Cardiac fibroblast (primary cell): ENCODE data around the gene STK4.

ENCODE experiments used
- DNase-seq, 2 donors: peaks; one replicate each; pipeline versions ENCODE4 v3.0.0 to v3.0.0-alpha.2; 2010; ENCODE audit warnings: low read depth in 2 of 2
- H3K4me3 ChIP-seq, 2 donors: replicated peaks in 1 of 2; 1 replicate in 1 of 2; 2 replicates in 1 of 2; pipeline ENCODE4 v1.5.1; 2011; ENCODE audit warnings: low read depth in 2 of 2, low read length in 2 of 2, mild to moderate bottlenecking in 2 of 2, moderate library complexity in 1 of 2
- TF ChIP-seq, protein P1 (sequence below): IDR thresholded peaks from one replicate; pipeline ENCODE4 v1.5.1; 2011; ENCODE audit warnings: low read depth, mild to moderate bottlenecking, low read length, inconsistent platforms

The STK4 gene

DNA sequence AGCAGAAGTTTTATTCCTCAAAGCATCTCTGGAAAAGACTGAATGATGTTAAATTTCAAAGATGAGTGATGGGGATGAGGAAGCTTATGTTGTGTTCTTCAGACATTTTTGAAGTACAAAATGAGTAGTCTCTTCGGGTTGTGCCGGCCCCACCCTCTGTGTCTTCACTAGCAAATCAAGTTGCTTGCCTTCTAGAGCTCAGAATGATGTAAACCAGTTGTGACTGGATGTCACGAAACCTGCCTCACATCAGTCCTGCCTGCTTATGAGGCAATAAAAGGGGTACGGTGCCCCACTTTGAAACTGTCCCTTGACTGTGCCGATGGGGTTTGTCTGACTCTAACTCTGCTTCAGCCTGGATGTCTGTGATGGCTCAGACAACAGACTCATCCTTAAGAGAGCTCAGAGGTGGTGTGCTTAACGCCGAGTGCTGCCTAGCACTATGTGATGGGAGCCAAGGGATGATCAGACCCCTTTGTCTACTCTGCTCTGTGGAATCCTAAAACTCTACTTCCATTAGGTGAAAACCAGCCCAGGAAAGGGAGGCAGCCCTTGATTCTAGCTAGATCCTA, 25.1 kb upstream of the STK4 start:
- H3K4me3 ChIP-seq, result no peak overlapping the region
- DNase-seq, result no peak
- TF ChIP-seq, protein P1, sequence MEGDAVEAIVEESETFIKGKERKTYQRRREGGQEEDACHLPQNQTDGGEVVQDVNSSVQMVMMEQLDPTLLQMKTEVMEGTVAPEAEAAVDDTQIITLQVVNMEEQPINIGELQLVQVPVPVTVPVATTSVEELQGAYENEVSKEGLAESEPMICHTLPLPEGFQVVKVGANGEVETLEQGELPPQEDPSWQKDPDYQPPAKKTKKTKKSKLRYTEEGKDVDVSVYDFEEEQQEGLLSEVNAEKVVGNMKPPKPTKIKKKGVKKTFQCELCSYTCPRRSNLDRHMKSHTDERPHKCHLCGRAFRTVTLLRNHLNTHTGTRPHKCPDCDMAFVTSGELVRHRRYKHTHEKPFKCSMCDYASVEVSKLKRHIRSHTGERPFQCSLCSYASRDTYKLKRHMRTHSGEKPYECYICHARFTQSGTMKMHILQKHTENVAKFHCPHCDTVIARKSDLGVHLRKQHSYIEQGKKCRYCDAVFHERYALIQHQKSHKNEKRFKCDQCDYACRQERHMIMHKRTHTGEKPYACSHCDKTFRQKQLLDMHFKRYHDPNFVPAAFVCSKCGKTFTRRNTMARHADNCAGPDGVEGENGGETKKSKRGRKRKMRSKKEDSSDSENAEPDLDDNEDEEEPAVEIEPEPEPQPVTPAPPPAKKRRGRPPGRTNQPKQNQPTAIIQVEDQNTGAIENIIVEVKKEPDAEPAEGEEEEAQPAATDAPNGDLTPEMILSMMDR, result no peak

DNA sequence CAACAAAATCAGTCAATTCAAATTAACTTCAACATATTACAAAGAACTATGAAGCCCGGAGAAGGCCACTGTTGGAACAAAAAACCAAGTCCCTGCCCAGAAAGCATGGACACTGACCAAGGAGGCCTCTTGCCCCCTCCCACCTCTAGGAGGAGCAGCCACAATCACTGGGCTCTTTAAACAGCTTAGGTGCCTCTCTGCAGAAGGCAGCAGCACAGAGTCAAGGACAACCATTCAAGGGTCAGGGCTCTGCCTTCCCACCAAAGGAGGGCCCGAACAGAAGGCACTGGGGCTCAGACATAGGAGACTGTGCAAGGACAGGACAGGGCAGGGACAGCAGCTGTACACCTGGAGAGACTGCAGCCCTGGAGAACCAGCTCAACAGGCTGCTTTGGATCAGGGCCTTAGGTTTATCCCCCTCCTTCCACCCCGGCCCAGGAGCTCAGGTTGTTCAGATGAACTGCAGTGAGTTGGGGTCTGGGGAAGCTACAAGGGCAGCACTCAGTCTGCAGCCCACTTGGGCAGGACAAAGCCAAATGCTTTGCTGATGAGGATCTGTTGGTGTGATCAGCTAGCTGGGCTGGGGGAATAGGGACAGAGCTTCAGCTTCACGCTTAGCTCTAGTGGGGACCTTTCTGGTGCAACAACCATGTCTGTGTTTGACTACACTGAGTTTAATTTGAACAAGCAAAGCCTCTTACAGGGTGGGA, 23.9 kb upstream of the STK4 start:
- no peak overlapping the region for H3K4me3 ChIP-seq
- no peak for DNase-seq
- TF ChIP-seq, protein P1, result no peak

DNA sequence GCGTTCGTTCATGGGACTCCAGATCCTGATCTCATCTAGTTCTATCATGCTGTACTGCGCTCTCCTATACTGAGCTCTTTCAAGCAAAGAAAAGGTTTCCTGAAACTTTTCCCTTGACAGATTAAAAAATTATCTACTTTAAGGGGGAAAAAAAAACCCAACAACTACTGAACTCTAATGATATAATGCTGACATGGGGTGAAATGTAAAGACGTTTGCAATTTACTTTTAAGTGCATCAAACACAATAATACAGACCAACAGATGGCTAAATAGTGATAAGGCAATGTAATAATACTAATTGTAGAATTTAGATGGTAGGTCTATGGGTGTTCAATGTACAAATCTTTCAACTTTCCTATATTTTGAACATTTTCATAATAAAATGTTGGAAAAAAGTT, 22.5 kb upstream of the STK4 start:
- no peak for DNase-seq
- TF ChIP-seq, protein P1, result no peak
- H3K4me3 ChIP-seq, result no peak overlapping the region

DNA sequence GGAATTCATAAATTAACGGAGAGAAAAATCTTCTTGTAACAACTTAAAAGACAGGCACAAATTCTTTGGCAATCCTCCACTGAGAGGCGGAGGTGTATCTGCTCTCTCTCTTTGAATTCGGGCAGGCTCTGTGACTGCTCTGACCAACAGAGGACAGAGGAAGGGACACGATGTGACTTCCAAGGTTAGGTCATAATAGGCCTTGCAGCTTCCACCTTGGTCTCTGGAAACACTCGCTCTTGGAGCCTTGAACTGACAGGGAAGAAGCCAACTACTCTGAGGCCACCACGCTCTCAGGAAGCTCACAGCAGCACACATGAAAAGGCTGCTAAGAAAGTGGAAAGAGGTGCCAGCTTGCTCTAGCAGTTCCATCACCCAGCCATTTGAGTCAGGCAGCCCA, 21.1 kb upstream of the STK4 start:
- DNase-seq, result no peak
- H3K4me3 ChIP-seq, result no peak overlapping the region
- TF ChIP-seq, protein P1, result no peak

DNA sequence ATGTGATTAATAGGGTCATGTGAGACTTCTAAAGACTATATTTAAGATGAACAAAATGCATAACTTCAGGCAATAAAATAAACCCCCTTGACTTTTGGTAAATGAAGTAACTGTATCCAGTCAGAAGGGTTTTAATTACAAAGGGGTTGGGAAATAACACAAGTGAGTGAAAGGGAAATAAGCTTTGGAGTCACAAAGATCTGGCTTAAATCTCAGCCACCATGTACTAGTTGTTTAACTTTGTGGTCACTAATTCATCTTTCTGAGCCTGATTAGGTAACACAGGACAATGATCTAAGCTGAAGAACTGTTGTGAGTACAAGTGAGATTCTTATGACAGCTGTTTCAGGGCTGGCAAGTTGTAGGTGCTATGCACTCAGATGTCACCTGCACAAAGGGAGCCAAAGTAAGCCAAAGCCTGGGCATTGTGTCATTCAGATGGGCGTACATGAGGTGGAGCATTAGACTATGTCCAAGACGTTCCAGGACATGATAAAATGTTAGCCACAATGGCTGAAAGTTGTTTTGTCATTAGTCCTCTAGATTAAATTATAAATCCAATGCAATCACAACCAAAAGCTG, 19.9 kb upstream of the STK4 start:
- no peak for DNase-seq
- TF ChIP-seq, protein P1, result no peak
- no peak overlapping the region for H3K4me3 ChIP-seq

DNA sequence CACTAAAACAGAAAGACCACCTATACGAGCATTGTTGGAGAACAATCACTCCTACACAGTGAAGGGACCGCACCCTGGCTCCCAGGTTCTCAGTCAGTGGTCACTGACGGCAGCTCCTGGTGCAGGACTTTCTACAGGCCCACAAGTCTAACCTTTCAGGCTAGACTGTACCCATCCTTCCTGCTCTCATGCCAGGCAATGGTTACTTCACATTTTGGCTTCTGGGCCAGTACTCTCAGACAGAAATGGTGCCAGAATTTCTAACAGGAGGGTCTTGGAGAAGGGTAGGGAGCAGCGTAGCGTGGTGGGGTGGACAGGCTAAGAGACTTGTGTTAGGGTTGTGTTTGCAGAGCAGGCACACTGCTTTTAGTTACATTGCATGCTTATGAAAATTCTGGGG, 18.2 kb upstream of the STK4 start:
- TF ChIP-seq, protein P1, result no peak
- no peak for DNase-seq
- H3K4me3 ChIP-seq, result no peak overlapping the region
